ENCODE data around the gene CXCR2. TPM values are rescaled to one million over a fixed set of nuclear protein-coding genes. Genes with fewer than 3 reads are reported as not detected.
"Not testable (repeated sequence)": the region's sequence is repeated elsewhere in the genome, so short reads cannot be mapped to it uniquely, and the experiment has no call there.

CXCR2 gene
- total RNA-seq, 3 donors from 2014 or later, result 0.16 to 0.33 TPM; not detected in 1

DNA sequence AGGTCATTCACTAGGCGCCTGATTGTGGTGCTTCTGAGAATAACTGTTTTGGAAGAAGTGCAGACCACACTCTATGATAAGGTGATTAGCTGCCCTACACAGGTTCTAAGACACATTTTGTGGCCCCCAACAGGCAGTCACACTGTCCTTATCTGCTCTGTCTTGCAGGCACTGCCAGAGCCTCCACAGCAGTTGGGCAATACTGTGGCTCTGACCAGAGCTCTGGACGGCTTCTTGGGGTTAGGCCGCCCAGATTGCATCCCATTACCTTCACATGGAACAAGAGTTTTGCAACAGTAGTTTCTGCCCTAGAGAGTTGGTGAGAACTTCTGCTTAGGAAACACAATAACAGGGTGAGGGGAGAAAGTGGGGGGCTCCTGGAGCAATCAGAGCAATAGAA lies 34.1 kb upstream of the CXCR2 start:
- Histone ChIP-seq H3K36me3 (no peaks in the 10 kb centered on the region), H3K9me3 (peaks cover 0 to 1% of the 10 kb centered on the region in 2 donors), H3K27ac (no peak overlapping the region), H3K4me1 (no peaks in the 10 kb centered on the region), H3K4me3 (no peak overlapping the region), H3K27me3 (peaks cover 0 to 6% of the 10 kb centered on the region in 2 donors)
- intact Hi-C loops (cut with DNase I; ENCODE audit: low total_unique reads), result no loop called here
- no peak for DNase-seq (ENCODE audit: low spot score in 2 of 2)
- no peak for TF ChIP-seq POLR2A (IDR thresholded peaks at IDR 0.05)
- no peak for TF ChIP-seq POLR2AphosphoS5 (IDR thresholded peaks at IDR 0.05)
- no peak for TF ChIP-seq CTCF (IDR thresholded peaks at IDR 0.05)

- Histone ChIP-seq H3K36me3 (no peaks in the 10 kb centered on the region), H3K27me3 (peaks cover 0 to 6% of the 10 kb centered on the region in 2 donors), H3K27ac (no peak overlapping the region), H3K9me3 (no peaks in the 10 kb centered on the region), H3K4me1 (no peaks in the 10 kb centered on the region), H3K4me3 (no peak overlapping the region)
- no peak for TF ChIP-seq POLR2AphosphoS5 (IDR thresholded peaks at IDR 0.05)
- no peak for TF ChIP-seq CTCF (IDR thresholded peaks at IDR 0.05)
- TF ChIP-seq POLR2A (IDR thresholded peaks at IDR 0.05), result no peak
- DNase-seq (ENCODE audit: low spot score in 2 of 2), result no peak
- intact Hi-C loops (cut with DNase I; ENCODE audit: low total_unique reads), result no loop called here
Observed at GRCh38 chr2:218093879-218094278, 31.9 kb upstream of the CXCR2 start.

GRCh38 chr2:218095853-218096252 lies 30.0 kb upstream of the CXCR2 start:
- intact Hi-C loops (cut with DNase I; ENCODE audit: low total_unique reads), result no loop called here
- H3K4me3 ChIP-seq, result no peak overlapping the region
- no peak for TF ChIP-seq POLR2A (IDR thresholded peaks at IDR 0.05)
- no peak for TF ChIP-seq POLR2AphosphoS5 (IDR thresholded peaks at IDR 0.05)
- TF ChIP-seq CTCF (IDR thresholded peaks at IDR 0.05), result no peak
- H3K4me1 ChIP-seq, result no peaks in the 10 kb centered on the region
- no peak for DNase-seq (ENCODE audit: low spot score in 2 of 2)
- no peak overlapping the region for H3K27ac ChIP-seq
- no peaks in the 10 kb centered on the region for H3K9me3 ChIP-seq
- H3K36me3 ChIP-seq, result no peaks in the 10 kb centered on the region
- peaks cover 0 to 6% of the 10 kb centered on the region in 2 donors for H3K27me3 ChIP-seq

DNA sequence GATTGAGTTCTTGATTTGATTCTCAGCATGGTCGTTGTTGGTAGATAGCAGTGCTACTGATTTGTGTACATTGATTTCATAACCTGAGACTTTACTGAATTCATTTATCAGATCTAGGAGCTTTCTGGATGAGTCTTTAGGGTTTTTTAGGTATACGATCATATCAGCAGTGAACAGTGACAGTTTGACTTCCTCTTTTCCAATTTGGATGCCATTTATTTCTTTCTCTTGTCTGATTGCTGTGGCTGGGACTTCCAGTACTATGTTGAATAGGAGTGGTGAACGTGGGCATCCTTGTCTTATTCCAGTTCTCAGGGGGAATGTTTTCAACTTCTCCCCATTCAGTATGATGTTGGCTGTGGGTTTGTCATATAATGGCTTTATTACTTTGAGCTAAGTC lies 27.9 kb upstream of the CXCR2 start:
- Histone ChIP-seq H3K27ac (no peak overlapping the region), H3K4me1 (no peaks in the 10 kb centered on the region), H3K9me3 (no peaks in the 10 kb centered on the region), H3K4me3 (no peak overlapping the region), H3K36me3 (no peaks in the 10 kb centered on the region), H3K27me3 (no peaks in the 10 kb centered on the region)
- intact Hi-C loops (cut with DNase I; ENCODE audit: low total_unique reads), result no loop called here
- no peak for DNase-seq (ENCODE audit: low spot score in 2 of 2)
- no peak for TF ChIP-seq CTCF (IDR thresholded peaks at IDR 0.05)
- no peak for TF ChIP-seq POLR2AphosphoS5 (IDR thresholded peaks at IDR 0.05)
- no peak for TF ChIP-seq POLR2A (IDR thresholded peaks at IDR 0.05)

GRCh38 chr2:218108834-218109233 lies 17.0 kb upstream of the CXCR2 start:
- DNase-seq (ENCODE audit: low spot score in 2 of 2); H3K4me1 ChIP-seq; H3K4me3 ChIP-seq; H3K27ac ChIP-seq; intact Hi-C loops (cut with DNase I; ENCODE audit: low total_unique reads); H3K27me3 ChIP-seq; H3K9me3 ChIP-seq; H3K36me3 ChIP-seq: not testable (repeated sequence)

DNA sequence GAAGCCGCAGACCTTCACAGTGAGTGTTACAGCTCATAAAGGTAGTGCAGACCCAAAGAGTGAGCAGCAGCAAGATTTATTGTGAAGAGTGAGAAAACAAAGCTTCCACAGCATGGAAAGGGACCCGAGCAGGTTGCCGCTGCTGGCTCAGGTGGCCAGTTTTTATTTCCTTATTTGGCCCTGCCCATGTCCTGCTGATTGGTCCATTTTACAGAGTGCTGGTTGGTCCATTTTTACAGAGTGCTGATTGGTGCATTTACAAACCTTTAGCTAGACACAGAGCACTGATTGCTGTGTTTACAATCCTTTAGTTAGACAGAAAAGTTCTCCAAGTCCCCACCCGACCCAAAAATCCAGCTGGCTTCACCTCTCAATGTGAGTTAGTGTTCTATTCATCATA lies 4.0 kb upstream of the CXCR2 start:
- H3K4me1 ChIP-seq; H3K36me3 ChIP-seq; DNase-seq (ENCODE audit: low spot score in 2 of 2); H3K4me3 ChIP-seq; H3K27ac ChIP-seq; H3K27me3 ChIP-seq: not testable (repeated sequence)
- intact Hi-C loops (cut with DNase I; ENCODE audit: low total_unique reads), result loop anchor here (2.0 kb wide), 1 partner anchor 51 kb away; no protein-coding TSS in a partner anchor
- peaks cover 24 to 32% of the 10 kb centered on the region in 2 donors for H3K9me3 ChIP-seq

DNA sequence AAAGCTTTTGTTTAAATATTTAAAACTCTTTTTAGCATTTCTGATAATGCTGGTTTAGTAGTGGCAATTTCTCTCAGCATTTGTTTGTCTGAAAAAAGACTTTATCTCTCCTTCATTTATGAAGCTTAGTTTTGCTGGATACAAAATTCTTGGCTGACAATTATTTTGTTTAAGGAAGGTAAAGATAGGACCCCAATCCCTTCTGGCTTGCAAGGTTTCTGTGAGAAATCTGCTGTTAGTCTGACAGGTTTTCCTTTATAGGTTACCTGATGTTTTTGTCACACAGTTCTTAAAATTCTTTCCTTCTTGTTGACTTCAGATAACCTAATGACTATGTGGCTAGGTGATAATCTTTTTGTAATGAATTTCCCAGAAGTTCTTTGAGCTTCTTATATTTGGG lies 3.5 kb upstream of the CXCR2 start:
- DNase-seq (ENCODE audit: low spot score in 2 of 2); H3K4me3 ChIP-seq; H3K27ac ChIP-seq; H3K4me1 ChIP-seq; H3K27me3 ChIP-seq; H3K36me3 ChIP-seq: not testable (repeated sequence)
- intact Hi-C loops (cut with DNase I; ENCODE audit: low total_unique reads), result loop anchor here (2.0 kb wide), 1 partner anchor 51 kb away; no protein-coding TSS in a partner anchor
- H3K9me3 ChIP-seq, result peaks cover 19 to 27% of the 10 kb centered on the region in 2 donors

All from breast epithelium (tissue), 4 donors.